Transverse colon (tissue), 4 donors: Measurements from ENCODE around the gene RAD9A. TPM values are rescaled to one million over a fixed set of nuclear protein-coding genes. Genes with fewer than 3 reads are reported as not detected.

Experiments used
- DNase-seq: peaks from one replicate; pipeline ENCODE4 v3.0.0-alpha.2; 2019
- H3K27ac ChIP-seq, 4 donors: fragments of 200-600 bp; sonication (generic); 2 replicates each; pipeline ENCODE4 v1.5.1; 2016 to 2018; ENCODE audit warnings: inconsistent platforms in 4 of 4
- H3K27me3 ChIP-seq: fragments of 200-600 bp; sonication (generic); 2 replicates; pipeline ENCODE4 v1.5.1; 2017; ENCODE audit warnings: inconsistent platforms
- H3K36me3 ChIP-seq, 4 donors: fragments of 200-600 bp; sonication (generic); 2 replicates each; pipeline ENCODE4 v1.5.1; 2017 to 2019; ENCODE audit warnings: inconsistent platforms in 4 of 4
- H3K4me1 ChIP-seq, 4 donors: fragments of 200-600 bp; sonication (generic); 2 replicates each; pipeline ENCODE4 v1.5.1; 2017 to 2020; ENCODE audit warnings: inconsistent platforms in 4 of 4
- H3K4me3 ChIP-seq, 4 donors: fragments of 200-600 bp; sonication (generic); 1 replicate in 1 of 4; 2 replicates in 3 of 4; pipeline versions ENCODE4 v1.5.1 to v1.6.1; 2017 to 2019; ENCODE audit warnings: inconsistent platforms in 4 of 4
- H3K9me3 ChIP-seq, 2 donors: fragments of 200-600 bp; sonication (generic); 2 replicates each; pipeline ENCODE4 v1.5.1; 2017 to 2019; ENCODE audit warnings: inconsistent platforms in 2 of 2
- EP300 ChIP-seq: sonication (generic); formaldehyde crosslinking; IDR thresholded peaks from one replicate; pipeline ENCODE4 v1.6.1; 2017; ENCODE audit warnings: antibody characterized with exemption, low read depth
- POLR2A ChIP-seq: fragments of 450-650 bp; IDR thresholded peaks from one replicate; pipeline ENCODE4 v1.6.1; 2016; ENCODE audit warnings: antibody characterized with exemption, mild to moderate bottlenecking, moderate library complexity
- POLR2AphosphoS5 ChIP-seq, 3 donors: sonication (generic); formaldehyde crosslinking; IDR thresholded peaks; one replicate each; pipeline ENCODE4 v1.6.1; 2016; ENCODE audit warnings: antibody characterized with exemption in 3 of 3
- WGBS, 2 donors: methylation state at CpG; one replicate each; pipeline ENCODE4 v1.1.5; 2018; ENCODE audit warnings: low coverage in 1 of 2; 5-methylcytosine and 5-hydroxymethylcytosine counted together
- in situ Hi-C, 4 donors: fragments of 200-750 bp; cut with MboI; loops; one replicate each; pipeline versions ENCODE4 v1.15.0 to v1.15.1; 2017; ENCODE audit warnings: low sequenced_read_pairs in 3 of 4, low pct_ligation_motif_present in 1 of 4, low pct_unique_long_range_greater_than_20kb in 1 of 4
- intact Hi-C: fragments of 100-400 bp; cut with DNase I; formaldehyde crosslinking; loops from one replicate; pipeline ENCODE4 v1.15.1; 2023; ENCODE audit warnings: low total_unique reads
- total RNA-seq, 4 donors: library from RNA; depleted of rRNA; stranded (reverse); fragments of >200 nt; gene quantifications; one replicate each; pipeline ENCODE4 v1.1.0, GENCODE V29; 2016
- TF ChIP-seq, protein P1 (sequence below), 5 experiments: fragments of 200-600 bp in 3 of 5; fragments of 450-650 bp in 2 of 5; sonication (generic) in 3 of 5; IDR thresholded peaks; 1 replicate in 2 of 5; 2 replicates in 3 of 5; pipeline ENCODE4 v1.5.1; 2016 to 2017; ENCODE audit warnings: antibody characterized with exemption in 5 of 5, inconsistent platforms in 3 of 5, mild to moderate bottlenecking in 2 of 5, moderate library complexity in 1 of 5

RAD9A gene
- total RNA-seq, 4 donors from 2014 or later, result 37.8 to 470 (median 95.3) TPM

DNA sequence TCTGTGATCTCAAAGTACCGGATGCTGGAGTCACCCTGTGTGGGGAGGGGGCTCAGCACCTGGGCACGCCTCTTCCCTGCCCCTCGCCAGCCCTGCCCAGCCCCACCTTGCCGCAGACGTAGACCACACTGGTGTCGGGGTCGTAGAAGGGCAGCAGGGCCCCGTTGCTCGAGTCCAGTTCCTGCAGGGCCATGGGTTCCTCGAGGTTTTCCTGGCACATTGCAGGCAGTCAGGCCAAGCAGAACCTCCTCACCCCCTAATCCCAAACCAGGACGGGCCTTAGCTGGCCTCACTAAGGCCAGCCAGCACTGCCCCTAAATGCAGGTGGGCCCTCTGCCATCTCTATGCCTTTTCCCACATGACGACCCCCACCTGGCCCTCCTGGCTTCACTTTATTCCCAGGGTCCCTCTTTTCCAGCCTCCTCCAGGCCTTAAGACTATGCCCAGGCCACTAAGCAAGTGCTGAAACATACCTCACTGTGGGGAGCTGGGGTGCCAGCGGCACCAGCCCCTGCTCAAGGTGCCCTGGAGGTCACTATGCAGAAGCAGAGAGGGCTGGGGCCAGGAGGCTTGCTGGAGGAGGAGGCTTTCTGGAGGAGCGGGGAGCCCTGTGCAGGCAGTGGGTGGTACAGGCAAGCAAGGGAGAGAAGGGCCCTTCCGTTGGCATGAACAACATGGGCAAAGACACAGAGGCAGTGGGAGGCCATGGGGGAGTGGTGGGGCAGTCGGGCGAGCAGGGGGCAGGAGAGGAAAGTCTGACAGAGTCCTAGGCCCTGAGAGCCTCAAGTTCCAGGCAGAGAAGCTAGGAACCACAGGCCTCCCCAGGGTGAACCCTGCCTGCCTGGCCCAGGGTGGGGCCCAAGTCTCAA lies 48.7 kb downstream of the RAD9A start:
- Histone ChIP-seq H3K4me3 (no peak overlapping the region), H3K27ac (peak overlapping the region; percentile 72 to 83 (median 74)), H3K36me3 (no peaks in the 10 kb centered on the region), H3K4me1 (peaks cover 8 to 57% (median 32%) of the 10 kb centered on the region in 4 donors), H3K27me3 (no peaks in the 10 kb centered on the region), H3K9me3 (no peaks in the 10 kb centered on the region)
- in situ Hi-C loops, result no loop called here
- DNase-seq, result no peak
- intact Hi-C loops, result no loop called here
- TF ChIP-seq POLR2AphosphoS5 (IDR thresholded peaks at IDR 0.05), result no peak
- no peak for TF ChIP-seq EP300
- TF ChIP-seq, protein P1, sequence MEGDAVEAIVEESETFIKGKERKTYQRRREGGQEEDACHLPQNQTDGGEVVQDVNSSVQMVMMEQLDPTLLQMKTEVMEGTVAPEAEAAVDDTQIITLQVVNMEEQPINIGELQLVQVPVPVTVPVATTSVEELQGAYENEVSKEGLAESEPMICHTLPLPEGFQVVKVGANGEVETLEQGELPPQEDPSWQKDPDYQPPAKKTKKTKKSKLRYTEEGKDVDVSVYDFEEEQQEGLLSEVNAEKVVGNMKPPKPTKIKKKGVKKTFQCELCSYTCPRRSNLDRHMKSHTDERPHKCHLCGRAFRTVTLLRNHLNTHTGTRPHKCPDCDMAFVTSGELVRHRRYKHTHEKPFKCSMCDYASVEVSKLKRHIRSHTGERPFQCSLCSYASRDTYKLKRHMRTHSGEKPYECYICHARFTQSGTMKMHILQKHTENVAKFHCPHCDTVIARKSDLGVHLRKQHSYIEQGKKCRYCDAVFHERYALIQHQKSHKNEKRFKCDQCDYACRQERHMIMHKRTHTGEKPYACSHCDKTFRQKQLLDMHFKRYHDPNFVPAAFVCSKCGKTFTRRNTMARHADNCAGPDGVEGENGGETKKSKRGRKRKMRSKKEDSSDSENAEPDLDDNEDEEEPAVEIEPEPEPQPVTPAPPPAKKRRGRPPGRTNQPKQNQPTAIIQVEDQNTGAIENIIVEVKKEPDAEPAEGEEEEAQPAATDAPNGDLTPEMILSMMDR (IDR thresholded peaks at IDR 0.05), result no peak
- no peak for TF ChIP-seq POLR2A
- 75 to 100% methylated on average over 1 to 17 of the region's 17 CpGs for WGBS, 2 donors

DNA sequence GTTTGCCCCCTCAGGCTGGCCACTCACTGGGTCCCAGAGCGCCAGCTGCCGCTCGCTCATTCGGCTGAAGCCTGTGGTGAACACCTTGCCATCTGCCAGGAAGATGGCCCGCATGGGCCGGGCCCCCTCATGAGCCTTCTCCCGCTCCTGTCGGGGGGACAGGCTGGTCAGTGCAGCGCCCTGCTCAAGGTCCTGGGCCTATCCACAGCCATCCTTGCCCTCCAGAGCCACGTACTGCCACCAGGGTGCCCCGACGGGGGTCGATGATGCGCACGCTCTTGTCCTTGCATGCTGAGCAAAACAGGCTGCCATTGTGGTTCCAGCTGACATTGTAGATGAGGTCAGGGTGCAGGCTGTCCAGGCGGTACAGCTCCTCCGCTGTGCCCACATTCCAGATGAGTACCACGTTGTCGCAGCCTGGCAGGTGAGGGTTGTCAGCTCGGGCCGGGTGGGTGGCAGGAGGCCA lies 49.3 kb downstream of the RAD9A start:
- in situ Hi-C loops, result no loop called here

DNA sequence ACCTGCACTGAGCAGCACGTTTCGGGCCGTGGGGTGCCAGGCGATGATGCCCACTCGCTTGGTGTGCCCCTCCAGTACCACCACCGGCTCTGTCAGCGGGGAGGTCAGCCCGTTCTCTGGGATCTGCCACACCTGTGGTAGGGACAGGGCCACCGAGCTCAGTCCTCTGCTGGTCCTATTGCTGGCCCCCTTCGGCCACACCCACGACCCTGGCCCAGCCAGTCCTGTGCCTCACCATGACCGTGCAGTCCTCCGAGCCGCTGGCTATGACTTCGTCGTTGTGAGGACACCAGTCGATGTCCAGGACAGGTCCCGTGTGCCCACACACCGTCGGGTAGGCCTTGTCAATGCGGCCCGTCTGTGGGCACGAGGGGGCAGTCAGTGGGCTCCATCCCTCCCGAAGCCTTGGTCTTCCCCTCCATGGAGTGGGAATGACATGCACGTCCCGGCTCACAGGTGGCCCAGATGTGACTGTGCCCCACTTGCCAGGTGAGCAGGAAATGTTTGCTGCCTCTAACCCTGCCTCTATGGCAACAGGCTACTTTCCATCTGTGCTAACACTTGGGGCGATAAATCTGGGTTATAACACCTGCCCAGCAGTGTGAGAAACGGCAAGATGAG lies 50.1 kb downstream of the RAD9A start:
- intact Hi-C loops, result no loop called here
- DNase-seq, result no peak
- peak overlapping the region; percentile 94 to 99 (median 97) for H3K27ac ChIP-seq

More for the DNA sequence above, 49.3 kb downstream of the RAD9A start:
- H3K36me3 ChIP-seq, result no peaks in the 10 kb centered on the region
- H3K27me3 ChIP-seq, result no peaks in the 10 kb centered on the region
- peak overlapping the region in 1 of 4 donors; percentile 83 for H3K27ac ChIP-seq
- TF ChIP-seq, protein P1 (IDR thresholded peaks at IDR 0.05), result no peak
- TF ChIP-seq POLR2AphosphoS5 (IDR thresholded peaks at IDR 0.05) (no peak), EP300 (no peak), POLR2A (no peak)
- H3K9me3 ChIP-seq, result no peaks in the 10 kb centered on the region
- no peak for DNase-seq
- no peak overlapping the region for H3K4me3 ChIP-seq
- 86% methylated on average over 15 of the region's 21 CpGs; no CpG with 5 or more reads in 1 of the 2 donors for WGBS, 2 donors
- intact Hi-C loops, result no loop called here
- peaks cover 8 to 53% (median 30%) of the 10 kb centered on the region in 4 donors for H3K4me1 ChIP-seq

More for the DNA sequence above, 50.1 kb downstream of the RAD9A start:
- WGBS, 2 donors, result 79% methylated on average over 22 of the region's 28 CpGs; no CpG with 5 or more reads in 1 of the 2 donors
- Histone ChIP-seq H3K4me3 (peak overlapping the region in 1 of 4 donors; percentile 93), H3K36me3 (no peaks in the 10 kb centered on the region), H3K9me3 (no peaks in the 10 kb centered on the region), H3K4me1 (peaks cover 8 to 50% (median 26%) of the 10 kb centered on the region in 4 donors), H3K27me3 (no peaks in the 10 kb centered on the region)
- in situ Hi-C loops, result no loop called here
- TF ChIP-seq, protein P1 (IDR thresholded peaks at IDR 0.05), result no peak
- no peak for TF ChIP-seq EP300
- no peak for TF ChIP-seq POLR2AphosphoS5 (IDR thresholded peaks at IDR 0.05)
- TF ChIP-seq POLR2A, result no peak
